ENCODE measurements around the gene CARD14.

GRCh38 chr17:80124351-80124981 is 45.4 kb upstream of the CARD14 start:
- TF ChIP-seq CTCF (IDR thresholded peaks at IDR 0.05): peak; percentile 69
- TF ChIP-seq EZH2 (IDR thresholded peaks at IDR 0.05): no peak
- TF ChIP-seq EZH2phosphoT487 (IDR thresholded peaks at IDR 0.05): no peak
